ENCODE data around the gene OXSR1. TPM values are rescaled to one million over a fixed set of nuclear protein-coding genes. Genes with fewer than 3 reads are reported as not detected.
"Not testable (repeated sequence)": the region's sequence is repeated elsewhere in the genome, so short reads cannot be mapped to it uniquely, and the experiment has no call there.

OXSR1 gene
- total and polyA plus RNA-seq, 9 donors, result 12.4 to 41.1 (median 28.4) TPM

- DNase-seq, result no peak
- Histone ChIP-seq H3K4me1 (ENCODE audit: insufficient read depth) (no peaks in the 10 kb centered on the region), H3K36me3 (no peaks in the 10 kb centered on the region), H3K4me3 (no peak overlapping the region), H3K9me3 (no peaks in the 10 kb centered on the region), H3K27me3 (peaks cover 2% of the 10 kb centered on the region), H3K27ac (no peak overlapping the region)
- intact Hi-C loops (cut with DNase I), result no loop called here
- WGBS, 3 donors, result 96 to 99% (median 98%) methylated on average over 2 of the region's 2 CpGs
- no peak for TF ChIP-seq EP300 (IDR thresholded peaks at IDR 0.05)
Measured at GRCh38 chr3:38238416-38239008, 73.2 kb downstream of the OXSR1 start.

DNA sequence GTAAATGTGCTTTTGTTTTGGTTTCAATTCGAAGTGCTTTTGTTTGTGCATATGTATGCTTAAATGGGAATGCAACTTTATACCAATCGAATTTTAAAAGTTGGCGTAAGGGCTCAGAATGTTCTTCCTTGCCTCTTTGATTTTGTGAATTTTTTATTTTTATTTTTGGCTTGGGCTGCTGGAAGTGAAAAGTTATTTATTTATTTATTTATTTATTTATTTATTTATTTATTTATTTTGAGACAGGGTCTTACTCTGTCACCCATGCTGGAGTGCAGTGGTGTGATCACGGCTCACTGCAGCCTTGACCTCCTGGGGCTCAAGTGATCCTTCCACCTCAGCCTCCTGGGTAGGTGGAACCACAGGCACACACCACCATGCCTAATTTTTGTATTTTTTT is 77.5 kb downstream of the OXSR1 start:
- H3K9me3 ChIP-seq; H3K36me3 ChIP-seq; H3K4me1 ChIP-seq (ENCODE audit: insufficient read depth); H3K4me3 ChIP-seq; H3K27me3 ChIP-seq; H3K27ac ChIP-seq; DNase-seq; intact Hi-C loops (cut with DNase I): not testable (repeated sequence)
- 96 to 99% (median 97%) methylated on average over 4 of the region's 4 CpGs for WGBS, 3 donors

GRCh38 chr3:38245930-38246329 is 80.6 kb downstream of the OXSR1 start:
- H3K4me1 ChIP-seq (ENCODE audit: insufficient read depth), result no peaks in the 10 kb centered on the region
- no peak overlapping the region for H3K27ac ChIP-seq
- 91 to 92% (median 91%) methylated on average over 4 of the region's 4 CpGs for WGBS, 3 donors
- no peak for TF ChIP-seq EP300 (IDR thresholded peaks at IDR 0.05)
- no peak for TF ChIP-seq POLR2A (IDR thresholded peaks at IDR 0.05)
- TF ChIP-seq, protein P1, sequence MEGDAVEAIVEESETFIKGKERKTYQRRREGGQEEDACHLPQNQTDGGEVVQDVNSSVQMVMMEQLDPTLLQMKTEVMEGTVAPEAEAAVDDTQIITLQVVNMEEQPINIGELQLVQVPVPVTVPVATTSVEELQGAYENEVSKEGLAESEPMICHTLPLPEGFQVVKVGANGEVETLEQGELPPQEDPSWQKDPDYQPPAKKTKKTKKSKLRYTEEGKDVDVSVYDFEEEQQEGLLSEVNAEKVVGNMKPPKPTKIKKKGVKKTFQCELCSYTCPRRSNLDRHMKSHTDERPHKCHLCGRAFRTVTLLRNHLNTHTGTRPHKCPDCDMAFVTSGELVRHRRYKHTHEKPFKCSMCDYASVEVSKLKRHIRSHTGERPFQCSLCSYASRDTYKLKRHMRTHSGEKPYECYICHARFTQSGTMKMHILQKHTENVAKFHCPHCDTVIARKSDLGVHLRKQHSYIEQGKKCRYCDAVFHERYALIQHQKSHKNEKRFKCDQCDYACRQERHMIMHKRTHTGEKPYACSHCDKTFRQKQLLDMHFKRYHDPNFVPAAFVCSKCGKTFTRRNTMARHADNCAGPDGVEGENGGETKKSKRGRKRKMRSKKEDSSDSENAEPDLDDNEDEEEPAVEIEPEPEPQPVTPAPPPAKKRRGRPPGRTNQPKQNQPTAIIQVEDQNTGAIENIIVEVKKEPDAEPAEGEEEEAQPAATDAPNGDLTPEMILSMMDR (IDR thresholded peaks at IDR 0.05), result no peak
- no peaks in the 10 kb centered on the region for H3K36me3 ChIP-seq
- no peak for DNase-seq
- peaks cover 2% of the 10 kb centered on the region for H3K27me3 ChIP-seq
- intact Hi-C loops (cut with DNase I), result no loop called here
- no peak overlapping the region for H3K4me3 ChIP-seq
- no peaks in the 10 kb centered on the region for H3K9me3 ChIP-seq

GRCh38 chr3:38247366-38248035 is 82.2 kb downstream of the OXSR1 start:
- no peaks in the 10 kb centered on the region for H3K36me3 ChIP-seq
- intact Hi-C loops (cut with DNase I), result no loop called here
- no peaks in the 10 kb centered on the region for H3K27me3 ChIP-seq
- no peaks in the 10 kb centered on the region for H3K9me3 ChIP-seq
- H3K4me1 ChIP-seq (ENCODE audit: insufficient read depth), result no peaks in the 10 kb centered on the region
- no peak overlapping the region for H3K27ac ChIP-seq
- no peak for DNase-seq
- TF ChIP-seq, protein P1 (IDR thresholded peaks at IDR 0.05), result no peak
- TF ChIP-seq POLR2A (IDR thresholded peaks at IDR 0.05) (no peak), EP300 (IDR thresholded peaks at IDR 0.05) (no peak)
- H3K4me3 ChIP-seq, result no peak overlapping the region

- 64 to 74% (median 66%) methylated on average over 2 of the region's 2 CpGs for WGBS, 3 donors
- Histone ChIP-seq H3K27me3 (no peaks in the 10 kb centered on the region), H3K4me1 (ENCODE audit: insufficient read depth) (no peaks in the 10 kb centered on the region), H3K27ac (no peak overlapping the region), H3K9me3 (no peaks in the 10 kb centered on the region), H3K4me3 (no peak overlapping the region), H3K36me3 (no peaks in the 10 kb centered on the region)
- intact Hi-C loops (cut with DNase I), result no loop called here
- no peak for DNase-seq
- TF ChIP-seq, protein P1 (IDR thresholded peaks at IDR 0.05), result no peak
- TF ChIP-seq POLR2A (IDR thresholded peaks at IDR 0.05) (no peak), EP300 (IDR thresholded peaks at IDR 0.05) (no peak)
Measured at GRCh38 chr3:38250198-38250597, 84.9 kb downstream of the OXSR1 start.

Measured in ovary (tissue), 9 donors.